Measurements from ENCODE around the gene INO80E.

Gene INO80E

DNA sequence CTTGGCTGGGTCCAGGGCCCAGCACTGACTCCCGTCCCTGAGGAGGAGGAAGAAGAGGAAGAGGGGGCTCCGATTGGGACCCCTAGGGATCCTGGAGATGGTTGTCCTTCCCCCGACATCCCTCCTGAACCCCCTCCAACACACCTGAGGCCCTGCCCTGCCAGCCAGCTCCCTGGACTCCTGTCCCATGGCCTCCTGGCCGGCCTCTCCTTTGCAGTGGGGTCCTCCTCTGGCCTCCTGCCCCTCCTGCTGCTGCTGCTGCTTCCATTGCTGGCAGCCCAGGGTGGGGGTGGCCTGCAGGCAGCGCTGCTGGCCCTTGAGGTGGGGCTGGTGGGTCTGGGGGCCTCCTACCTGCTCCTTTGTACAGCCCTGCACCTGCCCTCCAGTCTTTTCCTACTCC, 9.1 kb upstream of the INO80E start:
- Histone ChIP-seq H3K27ac (ENCODE audit: low read length) (no peak overlapping the region), H3K4me3 (ENCODE audit: low read length) (no peak overlapping the region), H3K9ac (ENCODE audit: low read length) (no peak overlapping the region), H3K79me2 (ENCODE audit: low read length) (no peaks in the 10 kb centered on the region), H4K20me1 (ENCODE audit: insufficient read depth, low read length) (no peaks in the 10 kb centered on the region), H3K4me2 (ENCODE audit: low read depth, low read length) (no peak overlapping the region), H3K9me2 (replicated peaks; ENCODE audit: insufficient read depth, low read length) (no peaks in the 10 kb centered on the region), H3K27me3 (replicated peaks; ENCODE audit: insufficient read depth, low read length) (no peaks in the 10 kb centered on the region), H3K36me3 (replicated peaks; ENCODE audit: insufficient read depth, low read length) (peaks cover 8% of the 10 kb centered on the region; the same call in 1 of the 2 replicates), H3K9me3 (replicated peaks; ENCODE audit: insufficient read depth, low read length) (no peaks in the 10 kb centered on the region), H2AFZ (ENCODE audit: low read length) (no peak overlapping the region), H3F3A (ENCODE audit: insufficient read depth, low read length) (peaks cover 9% of the 10 kb centered on the region; the same call in 1 of the 2 replicates), H3K4me1 (ENCODE audit: low read length) (no peaks in the 10 kb centered on the region)
- TF ChIP-seq EZH2phosphoT487 (IDR thresholded peaks at IDR 0.05; ENCODE audit: low read length), result no peak
- TF ChIP-seq EZH2 (optimal IDR thresholded peaks at IDR 0.05; ENCODE audit: low read depth, low read length), result no peak
- TF ChIP-seq, protein P1, sequence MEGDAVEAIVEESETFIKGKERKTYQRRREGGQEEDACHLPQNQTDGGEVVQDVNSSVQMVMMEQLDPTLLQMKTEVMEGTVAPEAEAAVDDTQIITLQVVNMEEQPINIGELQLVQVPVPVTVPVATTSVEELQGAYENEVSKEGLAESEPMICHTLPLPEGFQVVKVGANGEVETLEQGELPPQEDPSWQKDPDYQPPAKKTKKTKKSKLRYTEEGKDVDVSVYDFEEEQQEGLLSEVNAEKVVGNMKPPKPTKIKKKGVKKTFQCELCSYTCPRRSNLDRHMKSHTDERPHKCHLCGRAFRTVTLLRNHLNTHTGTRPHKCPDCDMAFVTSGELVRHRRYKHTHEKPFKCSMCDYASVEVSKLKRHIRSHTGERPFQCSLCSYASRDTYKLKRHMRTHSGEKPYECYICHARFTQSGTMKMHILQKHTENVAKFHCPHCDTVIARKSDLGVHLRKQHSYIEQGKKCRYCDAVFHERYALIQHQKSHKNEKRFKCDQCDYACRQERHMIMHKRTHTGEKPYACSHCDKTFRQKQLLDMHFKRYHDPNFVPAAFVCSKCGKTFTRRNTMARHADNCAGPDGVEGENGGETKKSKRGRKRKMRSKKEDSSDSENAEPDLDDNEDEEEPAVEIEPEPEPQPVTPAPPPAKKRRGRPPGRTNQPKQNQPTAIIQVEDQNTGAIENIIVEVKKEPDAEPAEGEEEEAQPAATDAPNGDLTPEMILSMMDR (IDR thresholded peaks at IDR 0.05; ENCODE audit: low read length), result no peak
- no peak for DNase-seq

DNA sequence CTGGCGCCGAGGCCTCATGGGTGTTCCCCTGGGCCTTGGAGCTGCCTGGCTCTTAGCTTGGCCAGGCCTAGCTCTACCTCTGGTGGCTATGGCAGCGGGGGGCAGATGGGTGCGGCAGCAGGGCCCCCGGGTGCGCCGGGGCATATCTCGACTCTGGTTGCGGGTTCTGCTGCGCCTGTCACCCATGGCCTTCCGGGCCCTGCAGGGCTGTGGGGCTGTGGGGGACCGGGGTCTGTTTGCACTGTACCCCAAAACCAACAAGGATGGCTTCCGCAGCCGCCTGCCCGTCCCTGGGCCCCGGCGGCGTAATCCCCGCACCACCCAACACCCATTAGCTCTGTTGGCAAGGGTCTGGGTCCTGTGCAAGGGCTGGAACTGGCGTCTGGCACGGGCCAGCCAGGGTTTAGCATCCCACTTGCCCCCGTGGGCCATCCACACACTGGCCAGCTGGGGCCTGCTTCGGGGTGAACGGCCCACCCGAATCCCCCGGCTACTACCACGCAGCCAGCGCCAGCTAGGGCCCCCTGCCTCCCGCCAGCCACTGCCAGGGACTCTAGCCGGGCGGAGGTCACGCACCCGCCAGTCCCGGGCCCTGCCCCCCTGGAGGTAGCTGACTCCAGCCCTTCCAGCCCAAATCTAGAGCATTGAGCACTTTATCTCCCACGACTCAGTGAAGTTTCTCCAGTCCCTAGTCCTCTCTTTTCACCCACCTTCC, 8.5 kb upstream of the INO80E start:
- Histone ChIP-seq H3F3A (ENCODE audit: insufficient read depth, low read length) (peaks cover 9% of the 10 kb centered on the region; the same call in 1 of the 2 replicates), H3K9me3 (replicated peaks; ENCODE audit: insufficient read depth, low read length) (no peaks in the 10 kb centered on the region), H3K9me2 (replicated peaks; ENCODE audit: insufficient read depth, low read length) (no peaks in the 10 kb centered on the region), H3K4me3 (ENCODE audit: low read length) (no peak overlapping the region), H2AFZ (ENCODE audit: low read length) (no peak overlapping the region), H3K4me2 (ENCODE audit: low read depth, low read length) (no peak overlapping the region), H4K20me1 (ENCODE audit: insufficient read depth, low read length) (no peaks in the 10 kb centered on the region), H3K27me3 (replicated peaks; ENCODE audit: insufficient read depth, low read length) (no peaks in the 10 kb centered on the region), H3K9ac (ENCODE audit: low read length) (no peak overlapping the region), H3K27ac (ENCODE audit: low read length) (no peak overlapping the region), H3K79me2 (ENCODE audit: low read length) (no peaks in the 10 kb centered on the region), H3K4me1 (ENCODE audit: low read length) (no peaks in the 10 kb centered on the region), H3K36me3 (replicated peaks; ENCODE audit: insufficient read depth, low read length) (peaks cover 8% of the 10 kb centered on the region; the same call in 1 of the 2 replicates)
- TF ChIP-seq, protein P1 (IDR thresholded peaks at IDR 0.05; ENCODE audit: low read length), result no peak
- TF ChIP-seq EZH2 (optimal IDR thresholded peaks at IDR 0.05; ENCODE audit: low read depth, low read length), result no peak
- no peak for TF ChIP-seq EZH2phosphoT487 (IDR thresholded peaks at IDR 0.05; ENCODE audit: low read length)
- no peak for DNase-seq

DNA sequence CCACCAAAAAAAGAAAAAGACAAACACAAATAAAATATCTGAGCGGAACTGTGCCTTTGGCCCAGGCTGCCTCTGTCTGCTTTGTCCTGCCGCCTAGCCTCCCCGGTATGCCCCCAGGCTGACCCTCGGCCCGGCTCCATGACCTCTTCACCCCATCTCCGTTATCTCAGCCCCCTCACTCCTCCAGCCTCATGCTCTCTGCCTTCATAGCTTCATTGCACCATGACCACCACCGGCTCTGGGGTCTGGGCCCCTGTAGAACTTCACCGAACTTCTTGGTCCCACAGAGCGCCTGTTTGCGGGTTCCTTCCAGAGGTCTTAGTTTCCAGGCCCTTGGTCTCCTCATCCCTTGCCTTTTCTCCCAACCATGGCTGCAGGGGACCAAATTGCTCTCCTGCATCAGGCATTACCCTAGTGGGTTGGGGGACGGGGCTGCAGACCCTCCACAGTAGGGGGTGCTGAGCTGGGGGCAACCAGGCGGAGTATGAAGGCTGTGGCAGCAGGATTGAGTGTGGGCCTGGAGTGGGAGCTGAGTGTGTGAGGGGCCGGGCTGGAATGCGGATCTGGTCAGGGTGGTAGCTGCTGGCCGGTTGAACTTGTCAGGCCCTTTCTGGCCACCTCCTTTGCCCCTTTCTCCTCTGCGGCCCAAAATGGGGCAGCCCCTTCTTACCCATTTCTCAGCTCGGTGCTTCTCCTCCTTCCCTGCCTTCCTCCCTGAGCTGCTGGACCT, 7.5 kb upstream of the INO80E start:
- Histone ChIP-seq H3F3A (ENCODE audit: insufficient read depth, low read length) (peaks cover 9% of the 10 kb centered on the region; the same call in 1 of the 2 replicates), H3K4me2 (ENCODE audit: low read depth, low read length) (no peak overlapping the region), H4K20me1 (ENCODE audit: insufficient read depth, low read length) (no peaks in the 10 kb centered on the region), H3K27me3 (replicated peaks; ENCODE audit: insufficient read depth, low read length) (no peaks in the 10 kb centered on the region), H3K27ac (ENCODE audit: low read length) (no peak overlapping the region), H2AFZ (ENCODE audit: low read length) (no peak overlapping the region), H3K9me2 (replicated peaks; ENCODE audit: insufficient read depth, low read length) (no peaks in the 10 kb centered on the region), H3K9ac (ENCODE audit: low read length) (no peak overlapping the region), H3K79me2 (ENCODE audit: low read length) (no peaks in the 10 kb centered on the region), H3K4me1 (ENCODE audit: low read length) (no peaks in the 10 kb centered on the region), H3K36me3 (replicated peaks; ENCODE audit: insufficient read depth, low read length) (peaks cover 6% of the 10 kb centered on the region; the same call in 1 of the 2 replicates), H3K4me3 (ENCODE audit: low read length) (no peak overlapping the region), H3K9me3 (replicated peaks; ENCODE audit: insufficient read depth, low read length) (no peaks in the 10 kb centered on the region)
- no peak for DNase-seq
- TF ChIP-seq EZH2 (optimal IDR thresholded peaks at IDR 0.05; ENCODE audit: low read depth, low read length) (no peak), EZH2phosphoT487 (IDR thresholded peaks at IDR 0.05; ENCODE audit: low read length) (no peak)
- TF ChIP-seq, protein P1 (IDR thresholded peaks at IDR 0.05; ENCODE audit: low read length), result no peak
